ENCODE data around the gene BLOC1S5. TPM values are rescaled to one million over a fixed set of nuclear protein-coding genes. Genes with fewer than 3 reads are reported as not detected.
A peak's percentile ranks its signal among the peaks of the same experiment; 100 is the strongest.
"Not testable (repeated sequence)": the region's sequence is repeated elsewhere in the genome, so short reads cannot be mapped to it uniquely, and the experiment has no call there.

Gene BLOC1S5
- polyA plus RNA-seq, 1 experiment: 3.3 TPM

DNA sequence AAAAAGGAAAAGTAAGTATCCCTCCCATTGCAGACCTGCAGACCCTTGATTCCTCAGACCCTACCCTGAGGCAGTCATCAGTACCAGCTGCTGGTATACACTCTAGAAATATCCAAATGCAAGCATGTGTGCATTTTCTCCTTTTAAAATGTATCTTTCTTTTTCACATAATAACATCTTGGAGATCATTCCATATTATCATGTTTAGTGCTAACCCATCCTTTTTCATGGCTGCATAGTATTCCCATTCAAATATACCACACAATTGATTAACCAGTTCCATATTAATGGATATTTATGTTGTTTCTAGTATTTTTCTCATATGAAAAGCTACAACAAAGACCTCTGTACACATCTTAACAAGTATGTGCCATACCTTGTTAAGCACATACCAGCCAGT, 70.8 kb downstream of the BLOC1S5 start:
- no peaks in the 10 kb centered on the region for H3K27me3 ChIP-seq (ENCODE audit: control insufficient read depth, insufficient read depth, low read length)
- DNase-seq (ENCODE audit: low read depth): no peak
- no peak for TF ChIP-seq CTCF (IDR thresholded peaks at IDR 0.05; ENCODE audit: insufficient read depth, low read depth, low read length)
- no peak overlapping the region for H3K4me3 ChIP-seq (ENCODE audit: low read depth, low read length)
- H3K36me3 ChIP-seq (ENCODE audit: control insufficient read depth, insufficient read depth, low read length): no peaks in the 10 kb centered on the region
- ChIA-PET CTCF (interaction anchor here (1.2 to 3.0 kb wide), 2 partner anchors 32 to 271 kb away, joined by 6 to 40 read pairs; no protein-coding TSS in a partner anchor), POLR2A (no interaction called here)

- ChIA-PET POLR2A (no interaction called here), CTCF (interaction anchor here (0.5 to 3.0 kb wide), 6 partner anchors 12 to 1386 kb away, joined by 3 to 40 read pairs (median 4); no protein-coding TSS in a partner anchor)
- DNase-seq (ENCODE audit: low read depth): no peak
- peak; percentile 53 for TF ChIP-seq CTCF (IDR thresholded peaks at IDR 0.05; ENCODE audit: insufficient read depth, low read depth, low read length)
- Histone ChIP-seq H3K4me3 (ENCODE audit: low read depth, low read length) (no peak overlapping the region), H3K27me3 (ENCODE audit: control insufficient read depth, insufficient read depth, low read length) (no peaks in the 10 kb centered on the region; the same call in 1 of the 2 replicates), H3K36me3 (ENCODE audit: control insufficient read depth, insufficient read depth, low read length) (no peaks in the 10 kb centered on the region)
Measured at GRCh38 chr6:7992002-7992815, 72.0 kb downstream of the BLOC1S5 start.

DNA sequence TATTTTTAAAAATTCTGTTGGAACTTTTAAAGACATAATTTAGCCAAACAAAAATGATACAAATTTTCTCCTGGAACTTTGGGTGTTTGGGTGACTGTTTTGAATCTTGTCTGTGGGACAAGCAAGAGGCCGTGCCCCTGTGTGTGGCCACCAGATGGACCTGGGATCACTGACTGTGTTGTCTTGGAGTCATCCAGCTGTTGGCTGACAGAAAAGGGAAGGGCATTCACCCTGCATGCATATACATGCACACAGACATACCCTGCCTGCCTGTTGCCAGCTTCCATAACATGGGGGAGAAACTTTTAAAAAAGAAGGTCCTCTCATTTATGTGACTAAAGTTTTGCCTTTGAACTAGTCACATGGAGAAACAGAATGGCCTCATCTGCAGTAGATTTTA, 72.7 kb downstream of the BLOC1S5 start:
- Histone ChIP-seq H3K36me3 (ENCODE audit: control insufficient read depth, insufficient read depth, low read length) (no peaks in the 10 kb centered on the region), H3K4me3 (ENCODE audit: low read depth, low read length) (no peak overlapping the region), H3K27me3 (ENCODE audit: control insufficient read depth, insufficient read depth, low read length) (no peaks in the 10 kb centered on the region; the same call in 1 of the 2 replicates)
- no peak for DNase-seq (ENCODE audit: low read depth)
- no peak for TF ChIP-seq CTCF (IDR thresholded peaks at IDR 0.05; ENCODE audit: insufficient read depth, low read depth, low read length)
- ChIA-PET POLR2A (no interaction called here), CTCF (interaction anchor here (0.5 to 3.0 kb wide), 3 partner anchors 20 to 1387 kb away, joined by 3 to 40 read pairs (median 3); no protein-coding TSS in a partner anchor)

DNA sequence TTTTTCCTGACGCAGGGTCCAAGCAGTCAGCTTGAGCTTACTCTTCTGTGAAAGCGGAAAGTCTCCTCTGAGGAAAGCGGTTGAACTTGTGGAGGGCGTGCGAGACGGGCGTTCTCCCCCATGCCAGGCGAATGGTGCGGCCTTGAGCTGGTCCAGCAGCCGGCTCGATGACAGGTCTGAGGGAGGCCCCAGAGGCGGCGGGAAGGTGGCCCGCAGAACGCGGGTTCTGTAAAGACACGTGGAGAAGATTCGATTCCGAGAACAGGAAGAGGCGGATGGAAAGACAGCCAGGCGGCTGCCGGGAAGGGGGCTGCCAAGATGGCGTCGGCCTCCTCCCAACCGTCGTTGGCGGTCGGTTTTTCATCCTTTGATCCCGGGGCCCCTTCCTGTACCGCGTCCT, 78.0 kb downstream of the BLOC1S5 start:
- ChIA-PET CTCF (interaction anchor here (1.0 kb wide), 1 partner anchor 10 kb away, joined by 3 read pairs; no protein-coding TSS in a partner anchor), POLR2A (no interaction called here)
- Histone ChIP-seq H3K4me3 (ENCODE audit: low read depth, low read length) (no peak overlapping the region), H3K27me3 (ENCODE audit: control insufficient read depth, insufficient read depth, low read length) (no peaks in the 10 kb centered on the region; the same call in 1 of the 2 replicates), H3K36me3 (ENCODE audit: control insufficient read depth, insufficient read depth, low read length) (no peaks in the 10 kb centered on the region)
- no peak for TF ChIP-seq CTCF (IDR thresholded peaks at IDR 0.05; ENCODE audit: insufficient read depth, low read depth, low read length)
- DNase-seq (ENCODE audit: low read depth): no peak

DNA sequence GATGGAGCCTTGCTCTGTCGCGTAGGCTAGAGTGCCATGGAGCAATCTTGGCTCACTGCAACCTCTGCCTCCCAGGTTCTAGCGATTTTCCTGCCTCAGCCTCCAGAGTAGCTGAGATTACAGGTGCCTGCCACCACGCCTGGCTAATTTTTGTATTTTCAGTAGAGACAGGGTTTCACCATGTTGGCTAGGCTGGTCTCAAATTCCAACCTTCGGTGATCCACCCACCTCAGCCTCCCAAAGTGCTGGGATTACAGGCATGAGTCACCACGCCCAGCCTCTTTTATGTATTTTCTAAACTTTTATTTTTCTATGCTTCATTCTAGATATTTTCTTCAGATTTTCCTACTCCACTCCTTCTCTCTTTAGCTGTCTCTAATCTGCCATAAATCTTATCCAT, 80.2 kb downstream of the BLOC1S5 start:
- CTCF ChIA-PET: interaction anchor here (2.0 kb wide), 1 partner anchor 261 kb away, joined by 6 read pairs; no protein-coding TSS in a partner anchor
- H3K27me3 ChIP-seq (ENCODE audit: control insufficient read depth, insufficient read depth, low read length); H3K4me3 ChIP-seq (ENCODE audit: low read depth, low read length); POLR2A ChIA-PET; DNase-seq (ENCODE audit: low read depth); H3K36me3 ChIP-seq (ENCODE audit: control insufficient read depth, insufficient read depth, low read length): not testable (repeated sequence)

Data from BJ (cell line).